SJSA1 (cell line): ENCODE data around the gene LRRC25. TPM values are rescaled to one million over a fixed set of nuclear protein-coding genes. Genes with fewer than 3 reads are reported as not detected.
A peak's percentile ranks its signal among the peaks of the same experiment; 100 is the strongest.

Experiments
- DNase-seq, 2 experiments: peaks; one replicate each; pipeline ENCODE4 v3.0.0-alpha.2; 2015 to 2020; ENCODE audit warnings: low spot score in 2 of 2, low read depth in 1 of 2
- H3K27ac ChIP-seq: fragments of 250-450 bp; sonication (Bioruptor Pico); 2 replicates; pipeline ENCODE4 v1.5.1; 2020; ENCODE audit warnings: mild to moderate bottlenecking, moderate library complexity
- H3K27me3 ChIP-seq: fragments of 250-450 bp; sonication (Bioruptor Pico); replicated peaks from 2 replicates; pipeline ENCODE4 v1.5.1; 2020; ENCODE audit warnings: mild to moderate bottlenecking, moderate library complexity
- H3K36me3 ChIP-seq: fragments of 250-450 bp; sonication (Bioruptor Pico); 2 replicates; pipeline ENCODE4 v1.5.1; 2020; ENCODE audit warnings: mild to moderate bottlenecking
- H3K4me1 ChIP-seq: fragments of 250-450 bp; sonication (Bioruptor Pico); replicated peaks from 2 replicates; pipeline ENCODE4 v1.6.1; 2021; ENCODE audit warnings: mild to moderate bottlenecking
- H3K4me3 ChIP-seq: fragments of 250-450 bp; sonication (Bioruptor Pico); 2 replicates; pipeline ENCODE4 v1.5.1; 2020; ENCODE audit warnings: mild to moderate bottlenecking
- H3K9me3 ChIP-seq: fragments of 250-450 bp; sonication (Bioruptor Pico); replicated peaks from 2 replicates; pipeline ENCODE4 v1.5.1; 2020; ENCODE audit warnings: mild to moderate bottlenecking
- total RNA-seq: library from RNA; depleted of rRNA; stranded (reverse); fragments of >200 nt; shearing (Covaris generic); gene quantifications from 2 replicates; pipeline ENCODE4 v1.2.3, GENCODE V29; 2014

Gene LRRC25
- total RNA-seq, 1 experiment from 2014 or later = not detected

GRCh38 chr19:18439025-18439909, 41.8 kb upstream of the LRRC25 start:
- no peak for DNase-seq
- Histone ChIP-seq H3K36me3 (peaks cover 15% of the 10 kb centered on the region), H3K9me3 (no peaks in the 10 kb centered on the region), H3K4me3 (no peak overlapping the region), H3K27me3 (no peaks in the 10 kb centered on the region), H3K4me1 (peaks cover 18% of the 10 kb centered on the region), H3K27ac (no peak overlapping the region)

GRCh38 chr19:18438331-18439024, 41.1 kb upstream of the LRRC25 start:
- peaks cover 18% of the 10 kb centered on the region for H3K4me1 ChIP-seq
- no peak overlapping the region for H3K4me3 ChIP-seq
- no peaks in the 10 kb centered on the region for H3K27me3 ChIP-seq
- no peak overlapping the region for H3K27ac ChIP-seq
- no peak for DNase-seq
- H3K9me3 ChIP-seq = no peaks in the 10 kb centered on the region
- peaks cover 7% of the 10 kb centered on the region for H3K36me3 ChIP-seq

GRCh38 chr19:18437491-18438330, 40.3 kb upstream of the LRRC25 start, which contains the start of gene ISYNA1:
Gene ISYNA1 (minus strand): TSS chr19:18438133. CDS start chr19:18437979, 154 bp downstream.
- Histone ChIP-seq H3K9me3 (0 out of 2 replicates have a peak, but pooled peaks cover 3% of the 10 kb centered on the region), H3K36me3 (no peaks in the 10 kb centered on the region), H3K4me3 (peak within 1 kb of the TSS; percentile 38), H3K27me3 (no peaks in the 10 kb centered on the region), H3K27ac (no peak within 1 kb of the TSS), H3K4me1 (peaks cover 24% of the 10 kb centered on the region)
- no peak for DNase-seq

GRCh38 chr19:18436671-18437490, 39.5 kb upstream of the LRRC25 start:
- DNase-seq = peak; percentile 59 to 88
- Histone ChIP-seq H3K4me3 (peak overlapping the region; percentile 38), H3K36me3 (no peaks in the 10 kb centered on the region), H3K4me1 (peaks cover 24% of the 10 kb centered on the region), H3K9me3 (0 out of 2 replicates have a peak, but pooled peaks cover 3% of the 10 kb centered on the region), H3K27me3 (no peaks in the 10 kb centered on the region), H3K27ac (no peak overlapping the region)

- Histone ChIP-seq H3K27me3 (no peaks in the 10 kb centered on the region), H3K9me3 (0 out of 2 replicates have a peak, but pooled peaks cover 3% of the 10 kb centered on the region), H3K4me3 (no peak overlapping the region), H3K36me3 (no peaks in the 10 kb centered on the region), H3K4me1 (peaks cover 24% of the 10 kb centered on the region), H3K27ac (no peak overlapping the region)
- DNase-seq = no peak
Observed at GRCh38 chr19:18435842-18436670, 38.6 kb upstream of the LRRC25 start.

- no peak for DNase-seq
- no peaks in the 10 kb centered on the region for H3K27me3 ChIP-seq
- no peak overlapping the region for H3K4me3 ChIP-seq
- peaks cover 24% of the 10 kb centered on the region for H3K4me1 ChIP-seq
- no peaks in the 10 kb centered on the region for H3K36me3 ChIP-seq
- no peak overlapping the region for H3K27ac ChIP-seq
- H3K9me3 ChIP-seq = 0 out of 2 replicates have a peak, but pooled peaks cover 3% of the 10 kb centered on the region
Observed at GRCh38 chr19:18435178-18435841, 37.9 kb upstream of the LRRC25 start.

- H3K4me1 ChIP-seq = peaks cover 28% of the 10 kb centered on the region
- 0 out of 2 replicates have a peak, but pooled peaks cover 3% of the 10 kb centered on the region for H3K9me3 ChIP-seq
- no peak overlapping the region for H3K4me3 ChIP-seq
- DNase-seq = no peak
- H3K27me3 ChIP-seq = no peaks in the 10 kb centered on the region
- no peak overlapping the region for H3K27ac ChIP-seq
- no peaks in the 10 kb centered on the region for H3K36me3 ChIP-seq
Observed at GRCh38 chr19:18434411-18435175, 37.2 kb upstream of the LRRC25 start.

GRCh38 chr19:18433735-18434398, 36.4 kb upstream of the LRRC25 start:
- Histone ChIP-seq H3K4me3 (peak overlapping the region; percentile 37), H3K9me3 (0 out of 2 replicates have a peak, but pooled peaks cover 3% of the 10 kb centered on the region), H3K36me3 (no peaks in the 10 kb centered on the region), H3K4me1 (peaks cover 35% of the 10 kb centered on the region), H3K27me3 (no peaks in the 10 kb centered on the region), H3K27ac (no peak overlapping the region)
- no peak for DNase-seq

- peak overlapping the region; percentile 37 for H3K4me3 ChIP-seq
- 0 out of 2 replicates have a peak, but pooled peaks cover 3% of the 10 kb centered on the region for H3K9me3 ChIP-seq
- no peaks in the 10 kb centered on the region for H3K36me3 ChIP-seq
- H3K27me3 ChIP-seq = no peaks in the 10 kb centered on the region
- peaks cover 39% of the 10 kb centered on the region for H3K4me1 ChIP-seq
- no peak overlapping the region for H3K27ac ChIP-seq
- no peak for DNase-seq
Observed at GRCh38 chr19:18433015-18433691, 35.7 kb upstream of the LRRC25 start.

GRCh38 chr19:18432275-18433014, 35.0 kb upstream of the LRRC25 start:
- no peaks in the 10 kb centered on the region for H3K27me3 ChIP-seq
- peaks cover 35% of the 10 kb centered on the region for H3K4me1 ChIP-seq
- H3K36me3 ChIP-seq = no peaks in the 10 kb centered on the region
- no peak for DNase-seq
- H3K27ac ChIP-seq = no peak overlapping the region
- H3K9me3 ChIP-seq = 0 out of 2 replicates have a peak, but pooled peaks cover 3% of the 10 kb centered on the region
- H3K4me3 ChIP-seq = peak overlapping the region; percentile 37
